Neuronal stem cell (in vitro differentiated cells): ENCODE results near the gene SDSL.
A peak's percentile ranks its signal among the peaks of the same experiment; 100 is the strongest.

Experiments
- DNase-seq: peaks from one replicate; pipeline ENCODE4 v3.0.0-alpha.2; 2013; ENCODE audit warnings: low spot score
- H2AFZ ChIP-seq: one replicate; pipeline ENCODE4 v1.6.1; 2013; ENCODE audit warnings: mild to moderate bottlenecking, low read length, inconsistent platforms
- H2AK5ac ChIP-seq: 2 replicates; pipeline ENCODE4 v1.6.1; 2013; ENCODE audit warnings: low read depth, mild to moderate bottlenecking, inconsistent platforms, low read length, moderate library complexity, mixed read lengths
- H2BK120ac ChIP-seq: 2 replicates; pipeline ENCODE4 v1.6.1; 2013; ENCODE audit warnings: low read depth, mild to moderate bottlenecking, inconsistent platforms, low read length, moderate library complexity, mixed read lengths
- H2BK12ac ChIP-seq: one replicate; pipeline ENCODE4 v1.6.1; 2013; ENCODE audit warnings: low read length, inconsistent platforms
- H2BK15ac ChIP-seq: 2 replicates; pipeline ENCODE4 v1.6.1; 2013; ENCODE audit warnings: mild to moderate bottlenecking, low read length, inconsistent platforms, mixed read lengths
- H2BK5ac ChIP-seq: one replicate; pipeline ENCODE4 v1.6.1; 2013; ENCODE audit warnings: inconsistent platforms, mild to moderate bottlenecking, low read length, moderate library complexity
- H3K14ac ChIP-seq: one replicate; pipeline ENCODE4 v1.6.1; 2013; ENCODE audit warnings: low read length, inconsistent platforms
- H3K18ac ChIP-seq: 2 replicates; pipeline ENCODE4 v1.6.1; 2013; ENCODE audit warnings: low read length, inconsistent platforms
- H3K23ac ChIP-seq: 2 replicates; pipeline ENCODE4 v1.6.1; 2013; ENCODE audit warnings: low read depth, mild to moderate bottlenecking, mixed read lengths, low read length, inconsistent platforms; ENCODE audit not compliant: poor library complexity
- H3K27ac ChIP-seq: replicated peaks from 3 replicates; pipeline ENCODE4 v1.5.1; 2013; ENCODE audit warnings: low read length, inconsistent platforms
- H3K27me3 ChIP-seq, 3 experiments: 2 replicates each; pipeline ENCODE4 v1.6.1; 2013; ENCODE audit warnings: low read length in 3 of 3, mild to moderate bottlenecking in 2 of 3, inconsistent platforms in 1 of 3, low read depth in 1 of 3, mixed read lengths in 1 of 3, moderate library complexity in 1 of 3; ENCODE audit not compliant: control insufficient read depth in 3 of 3, insufficient read depth in 3 of 3
- H3K36me3 ChIP-seq, 2 donors: replicated peaks in 1 of 2; 2 replicates each; pipeline ENCODE4 v1.6.1; 2013; ENCODE audit warnings: low read length in 2 of 2; ENCODE audit not compliant: control insufficient read depth in 2 of 2, insufficient read depth in 2 of 2
- H3K4ac ChIP-seq: 2 replicates; pipeline ENCODE4 v1.6.1; 2013; ENCODE audit warnings: inconsistent platforms, mild to moderate bottlenecking, low read length, moderate library complexity
- H3K4me1 ChIP-seq, 2 donors: 1 replicate in 1 of 2; 2 replicates in 1 of 2; pipeline ENCODE4 v1.6.1; 2013; ENCODE audit warnings: low read length in 2 of 2, low read depth in 1 of 2; ENCODE audit not compliant: control insufficient read depth in 2 of 2, insufficient read depth in 1 of 2
- H3K4me2 ChIP-seq: one replicate; pipeline ENCODE4 v1.6.1; 2013; ENCODE audit warnings: mild to moderate bottlenecking, low read length, inconsistent platforms; ENCODE audit not compliant: insufficient read depth, poor library complexity, severe bottlenecking
- H3K4me3 ChIP-seq, 2 donors: 2 replicates each; pipeline ENCODE4 v1.5.1; 2013; ENCODE audit warnings: low read length in 2 of 2, mild to moderate bottlenecking in 2 of 2, inconsistent platforms in 1 of 2, moderate library complexity in 1 of 2
- H3K79me1 ChIP-seq: one replicate; pipeline ENCODE4 v1.6.1; 2013; ENCODE audit warnings: low read depth, mild to moderate bottlenecking, inconsistent platforms, low read length, moderate library complexity
- H3K9ac ChIP-seq: one replicate; pipeline ENCODE4 v1.6.1; 2013; ENCODE audit warnings: mild to moderate bottlenecking, low read depth, low read length, inconsistent platforms; ENCODE audit not compliant: poor library complexity
- H3K9me3 ChIP-seq, 2 donors: replicated peaks in 1 of 2; 2 replicates each; pipeline versions ENCODE3 to v1.6.1; 2013; ENCODE audit warnings: low read length in 2 of 2, mild to moderate bottlenecking in 2 of 2, inconsistent platforms in 1 of 2, low read depth in 1 of 2, mixed read lengths in 1 of 2, moderate library complexity in 1 of 2; ENCODE audit not compliant: control insufficient read depth in 2 of 2, insufficient read depth in 1 of 2
- H4K8ac ChIP-seq: one replicate; pipeline ENCODE4 v1.6.1; 2013; ENCODE audit warnings: low read depth, mild to moderate bottlenecking, inconsistent platforms, low read length, moderate library complexity
- H4K91ac ChIP-seq: one replicate; pipeline ENCODE4 v1.6.1; 2013; ENCODE audit warnings: low read length, low read depth, mild to moderate bottlenecking, inconsistent platforms; ENCODE audit not compliant: poor library complexity
- WGBS, 2 donors: extraction: QIAGEN DNeasy Blood & Tissue Kit; methylation state at CpG; one replicate each; pipeline ENCODE4 v1.1.7; 2013; ENCODE audit warnings: missing lambda C conversion rate in 2 of 2, mixed read lengths in 1 of 2; ENCODE audit not compliant: insufficient read length in 2 of 2, insufficient replicate concordance in 1 of 2; ENCODE audit errors: extremely low coverage in 2 of 2; 5-methylcytosine and 5-hydroxymethylcytosine counted together

SDSL gene

DNA sequence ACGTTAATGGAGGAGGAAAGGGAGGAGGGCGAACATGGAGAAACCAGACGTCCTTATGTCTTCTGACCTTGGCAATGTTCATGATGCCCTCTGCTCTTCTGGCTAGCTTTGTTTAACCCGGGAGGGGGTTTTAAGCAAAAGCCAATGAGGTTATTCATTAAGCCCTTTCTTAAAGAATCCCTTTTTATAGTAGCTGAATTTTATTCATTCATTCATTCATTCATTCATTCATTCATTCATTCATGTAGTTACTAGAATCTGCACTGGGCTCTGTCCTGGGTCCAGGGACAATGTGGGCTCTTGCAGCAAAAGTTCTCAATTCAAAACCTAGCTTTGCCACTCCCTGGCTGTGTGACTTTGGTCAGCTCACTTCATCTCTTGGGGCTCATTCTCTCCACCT, 35.5 kb downstream of the SDSL start:
- H2AK5ac ChIP-seq = no peak overlapping the region
- H2BK120ac ChIP-seq = no peak overlapping the region
- H3K18ac ChIP-seq = no peak overlapping the region
- H2AFZ ChIP-seq = no peak overlapping the region
- no peak overlapping the region for H2BK12ac ChIP-seq
- no peaks in the 10 kb centered on the region for H3K79me1 ChIP-seq
- no peak overlapping the region for H3K27ac ChIP-seq
- no peak for DNase-seq
- peaks cover 0 to 56% (median 3%) of the 10 kb centered on the region in 3 experiments for H3K27me3 ChIP-seq
- no peak overlapping the region for H3K4me2 ChIP-seq
- H3K23ac ChIP-seq = no peak overlapping the region
- H3K36me3 ChIP-seq = no peaks in the 10 kb centered on the region
- no peak overlapping the region for H2BK5ac ChIP-seq
- no peak overlapping the region for H3K9ac ChIP-seq
- whole genome bisulfite sequencing, 2 donors = no CpG with 5 or more reads among the region's 4 CpGs
- H3K4ac ChIP-seq = no peak overlapping the region
- H3K4me1 ChIP-seq = no peaks in the 10 kb centered on the region
- no peak overlapping the region for H3K14ac ChIP-seq
- no peak overlapping the region for H4K8ac ChIP-seq
- H4K91ac ChIP-seq = no peak overlapping the region
- no peaks in the 10 kb centered on the region for H3K9me3 ChIP-seq
- H2BK15ac ChIP-seq = no peak overlapping the region
- no peak overlapping the region for H3K4me3 ChIP-seq

DNA sequence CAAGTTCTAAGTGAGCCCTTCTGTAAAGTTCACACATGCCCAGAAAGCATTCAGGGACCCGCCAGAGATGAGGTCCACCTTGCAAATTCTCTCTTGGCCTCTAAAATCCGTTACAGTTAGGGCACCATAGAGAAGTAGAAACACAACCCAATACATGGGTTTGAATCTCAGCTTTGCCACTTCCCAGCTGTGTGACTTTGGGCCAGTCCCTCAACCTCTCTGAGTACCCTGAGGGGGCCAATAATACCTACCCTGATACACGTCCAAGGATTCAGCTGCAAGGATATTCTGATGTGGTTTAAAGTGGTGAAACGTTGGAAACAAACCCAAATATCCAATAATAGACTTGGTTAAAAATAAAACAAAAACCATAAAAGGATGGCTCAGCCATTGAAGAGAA, 37.8 kb downstream of the SDSL start:
- Histone ChIP-seq H3K23ac (no peak overlapping the region), H3K4me1 (peaks cover 9 to 12% of the 10 kb centered on the region in 2 donors), H3K9me3 (no peaks in the 10 kb centered on the region), H3K9ac (no peak overlapping the region), H3K4ac (no peak overlapping the region), H3K18ac (no peak overlapping the region), H3K79me1 (no peaks in the 10 kb centered on the region), H3K14ac (no peak overlapping the region), H3K36me3 (no peaks in the 10 kb centered on the region), H2BK5ac (no peak overlapping the region), H2AFZ (no peak overlapping the region), H2BK12ac (no peak overlapping the region), H4K8ac (no peak overlapping the region), H2BK15ac (no peak overlapping the region), H3K27ac (no peak overlapping the region), H3K4me3 (no peak overlapping the region), H2BK120ac (no peak overlapping the region), H4K91ac (no peak overlapping the region), H3K27me3 (peaks cover 6 to 79% (median 17%) of the 10 kb centered on the region in 3 experiments), H2AK5ac (no peak overlapping the region), H3K4me2 (no peak overlapping the region)
- DNase-seq = no peak
- no CpG with 5 or more reads among the region's 4 CpGs for WGBS, 2 donors

DNA sequence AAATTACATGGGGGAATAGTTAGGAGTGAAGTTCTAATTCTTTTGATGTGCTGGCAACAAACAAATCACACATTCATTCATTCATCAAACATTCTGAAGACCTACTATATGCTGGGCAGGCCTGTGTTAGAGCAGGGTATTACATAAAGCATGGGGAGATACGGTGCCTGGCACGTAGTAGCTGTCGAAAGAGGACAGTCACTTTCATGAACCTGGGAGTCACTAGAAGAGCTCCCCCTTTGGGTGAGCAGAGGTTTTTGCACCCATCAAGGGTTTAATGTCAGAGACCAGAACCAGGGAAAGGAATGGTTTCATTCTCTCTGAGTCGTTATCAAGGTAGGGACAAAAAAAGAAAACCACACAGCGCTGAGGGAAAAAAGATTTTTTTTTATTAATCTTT, 39.5 kb downstream of the SDSL start:
- DNase-seq = peak; percentile 17
- WGBS, 2 donors = no CpG with 5 or more reads among the region's 5 CpGs

DNA sequence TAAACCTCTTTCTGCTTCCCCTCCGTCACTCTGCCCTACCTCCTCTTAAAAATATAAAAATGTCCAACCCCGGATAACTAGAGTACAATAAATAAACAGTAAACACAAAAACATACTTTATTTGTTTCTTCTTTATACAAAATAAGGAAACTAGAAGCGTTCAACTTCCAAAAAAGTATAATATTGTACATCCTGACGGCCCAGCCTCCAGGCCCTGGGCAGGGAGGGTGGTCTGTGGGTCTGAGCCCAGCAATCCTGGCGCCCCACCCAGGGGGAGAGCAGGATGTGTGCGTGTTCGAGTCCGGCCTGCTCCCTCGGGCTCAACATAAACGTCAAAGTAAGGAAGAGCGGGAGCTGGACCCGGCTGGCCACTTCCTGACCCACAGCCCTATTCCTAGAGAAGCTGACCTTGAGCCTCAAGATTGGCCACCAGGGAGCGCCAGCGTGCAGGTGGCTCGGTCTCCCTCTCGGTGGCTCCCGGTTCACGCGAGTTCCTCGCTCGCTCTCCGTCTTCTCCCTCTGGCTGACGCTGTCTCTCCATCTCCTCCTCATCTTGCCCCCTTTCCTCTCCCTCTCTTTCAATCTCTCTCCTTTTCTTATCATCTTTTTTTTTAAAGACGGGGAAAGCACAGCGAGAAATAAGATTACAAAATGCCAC, 40.1 kb downstream of the SDSL start:
- Histone ChIP-seq H2AK5ac (no peak overlapping the region), H3K9ac (no peak overlapping the region), H2BK120ac (no peak overlapping the region), H3K27ac (no peak overlapping the region), H2BK5ac (no peak overlapping the region), H3K4me2 (no peak overlapping the region), H3K9me3 (peaks cover 0 to 5% of the 10 kb centered on the region in 2 donors), H2AFZ (peak overlapping the region; percentile 54), H3K79me1 (peaks cover 4% of the 10 kb centered on the region), H3K4me3 (no peak overlapping the region), H3K14ac (no peak overlapping the region), H2BK12ac (no peak overlapping the region), H3K4ac (no peak overlapping the region), H3K18ac (no peak overlapping the region), H3K27me3 (peaks cover 6 to 88% (median 27%) of the 10 kb centered on the region in 3 experiments), H4K8ac (no peak overlapping the region), H3K4me1 (peaks cover 14 to 23% of the 10 kb centered on the region in 2 donors), H3K36me3 (peaks cover 0 to 5% of the 10 kb centered on the region in 2 donors), H3K23ac (peak overlapping the region; percentile 44), H2BK15ac (no peak overlapping the region), H4K91ac (no peak overlapping the region)
- DNase-seq = peak; percentile 78
- no CpG with 5 or more reads among the region's 25 CpGs for WGBS, 2 donors

More for the DNA sequence above, 39.5 kb downstream of the SDSL start:
- Histone ChIP-seq H3K36me3 (peaks cover 0 to 2% of the 10 kb centered on the region in 2 donors), H3K9ac (no peak overlapping the region), H3K79me1 (peaks cover 1% of the 10 kb centered on the region), H3K18ac (no peak overlapping the region), H2BK12ac (no peak overlapping the region), H4K91ac (no peak overlapping the region), H3K14ac (no peak overlapping the region), H2AFZ (no peak overlapping the region), H3K4me2 (no peak overlapping the region), H3K4me1 (peaks cover 14 to 19% of the 10 kb centered on the region in 2 donors), H3K9me3 (peaks cover 0 to 2% of the 10 kb centered on the region in 2 donors), H3K4ac (no peak overlapping the region), H3K27me3 (peaks cover 6 to 86% (median 21%) of the 10 kb centered on the region in 3 experiments), H3K23ac (no peak overlapping the region), H3K4me3 (no peak overlapping the region), H3K27ac (no peak overlapping the region), H2BK15ac (no peak overlapping the region), H4K8ac (no peak overlapping the region), H2AK5ac (no peak overlapping the region), H2BK120ac (no peak overlapping the region), H2BK5ac (no peak overlapping the region)
